Erythroblast (primary cell): ENCODE data around the gene UGT1A5.

Source experiments
- GATA1 ChIP-seq: IDR thresholded peaks from 2 replicates; pipeline ENCODE4 v1.6.1; 2011; ENCODE audit warnings: low read depth, mild to moderate bottlenecking, control low read depth, low read length, moderate library complexity
- POLR2A ChIP-seq: IDR thresholded peaks from 2 replicates; pipeline ENCODE4 v1.6.1; 2011; ENCODE audit warnings: mild to moderate bottlenecking, low read length

GRCh38 chr2:233743464-233744259, 31.0 kb downstream of the UGT1A5 start:
- TF ChIP-seq POLR2A (no peak), GATA1 (no peak)
